Left lobe of liver (tissue), 2 donors: Measurements from ENCODE around the gene PEX11G. TPM values are rescaled to one million over a fixed set of nuclear protein-coding genes. Genes with fewer than 3 reads are reported as not detected.

Experiments used
- ATAC-seq: fragments of 200-7000 bp; cut with Tn5 transposase; one replicate; pipeline ENCODE4 v1.9.1; 2020; ENCODE audit warnings: mild to moderate bottlenecking, moderate library complexity
- DNase-seq: peaks from one replicate; pipeline ENCODE4 v3.0.0-alpha.2; 2020; ENCODE audit warnings: low spot score
- total RNA-seq: library from RNA; stranded (reverse); gene quantifications from one replicate; pipeline ENCODE4 v1.2.1, GENCODE V29; 2021
- donor health status: DM: no; HTN: no; CAD: no; lungs with moderate emphysema.
- donor health status: DM: no; HTN: yes; CAD: no.

The PEX11G gene
- total RNA-seq, 1 donor from 2014 or later = 16.5 TPM

- DNase-seq (peak; percentile 99), ATAC-seq (peak; percentile 76)
Measured at GRCh38 chr19:7522072-7522922, 33.5 kb upstream of the PEX11G start, which contains the start of gene MCOLN1. MCOLN1 (plus strand) TSS chr19:7522624; CDS start chr19:7522751, 127 bp downstream.

- ATAC-seq = no peak
- no peak for DNase-seq
Measured at GRCh38 chr19:7521551-7522071, 32.8 kb upstream of the PEX11G start.

- peak; percentile 78 for ATAC-seq
- DNase-seq = peak; percentile 92
Measured at GRCh38 chr19:7520131-7521051, 31.6 kb upstream of the PEX11G start.

- ATAC-seq (no peak), DNase-seq (no peak)
Measured at GRCh38 chr19:7519361-7520130, 30.7 kb upstream of the PEX11G start.

GRCh38 chr19:7516878-7517277 is 28.0 kb upstream of the PEX11G start:
- DNase-seq (no peak), ATAC-seq (no peak)

- DNase-seq (no peak), ATAC-seq (no peak)
Measured at GRCh38 chr19:7516333-7516732, 27.5 kb upstream of the PEX11G start.

- peak; percentile 78 for ATAC-seq
Measured at GRCh38 chr19:7515645-7516151, 26.9 kb upstream of the PEX11G start, which contains the start of gene ZNF358. ZNF358 (plus strand) TSS chr19:7516103; CDS start chr19:7519243, 3,140 bp downstream.

GRCh38 chr19:7515110-7515644 is 26.3 kb upstream of the PEX11G start:
- DNase-seq (no peak), ATAC-seq (no peak)

More at GRCh38 chr19:7515645-7516151, 26.9 kb upstream of the PEX11G start, which contains the start of gene ZNF358:
- DNase-seq = peak; percentile 80

GRCh38 chr19:7513809-7514642 is 25.2 kb upstream of the PEX11G start:
- DNase-seq (no peak), ATAC-seq (no peak)

- ATAC-seq = no peak
- no peak for DNase-seq
Measured at GRCh38 chr19:7512400-7512851, 23.6 kb upstream of the PEX11G start.

- DNase-seq (no peak), ATAC-seq (peak; percentile 28)
Measured at GRCh38 chr19:7509625-7510024, 20.8 kb upstream of the PEX11G start.

- no peak for DNase-seq
- peak; percentile 46 for ATAC-seq
Measured at GRCh38 chr19:7507884-7508283, 19.0 kb upstream of the PEX11G start.

GRCh38 chr19:7506385-7507328 is 17.8 kb upstream of the PEX11G start:
- peak; percentile 82 for ATAC-seq

GRCh38 chr19:7505682-7506384 is 17.0 kb upstream of the PEX11G start:
- DNase-seq = no peak
- peak; percentile 49 for ATAC-seq

More at GRCh38 chr19:7506385-7507328, 17.8 kb upstream of the PEX11G start:
- peak; percentile 72 for DNase-seq

GRCh38 chr19:7505288-7505681 is 16.4 kb upstream of the PEX11G start:
- DNase-seq = no peak
- ATAC-seq = no peak

- no peak for DNase-seq
- no peak for ATAC-seq
Measured at GRCh38 chr19:7504684-7505083, 15.8 kb upstream of the PEX11G start.

GRCh38 chr19:7502552-7502951 is 13.7 kb upstream of the PEX11G start:
- no peak for ATAC-seq
- no peak for DNase-seq
